Neural cell (in vitro differentiated cells): Measurements from ENCODE around the gene CCL28.

Source experiments
- POLR2AphosphoS5 ChIP-seq: IDR thresholded peaks from 2 replicates; pipeline ENCODE4 v1.6.1; 2012
- RAD21 ChIP-seq: fragments of 450-650 bp; conservative IDR thresholded peaks from 2 replicates; pipeline ENCODE4 v1.6.1; 2014; ENCODE audit warnings: antibody characterized with exemption, mild to moderate bottlenecking, moderate library complexity
- TF ChIP-seq, protein P1 (sequence below): fragments of 450-650 bp; IDR thresholded peaks from 2 replicates; pipeline ENCODE4 v1.5.1; 2014; ENCODE audit warnings: antibody characterized with exemption, mild to moderate bottlenecking, moderate library complexity; ENCODE audit not compliant: poor library complexity, severe bottlenecking

DNA sequence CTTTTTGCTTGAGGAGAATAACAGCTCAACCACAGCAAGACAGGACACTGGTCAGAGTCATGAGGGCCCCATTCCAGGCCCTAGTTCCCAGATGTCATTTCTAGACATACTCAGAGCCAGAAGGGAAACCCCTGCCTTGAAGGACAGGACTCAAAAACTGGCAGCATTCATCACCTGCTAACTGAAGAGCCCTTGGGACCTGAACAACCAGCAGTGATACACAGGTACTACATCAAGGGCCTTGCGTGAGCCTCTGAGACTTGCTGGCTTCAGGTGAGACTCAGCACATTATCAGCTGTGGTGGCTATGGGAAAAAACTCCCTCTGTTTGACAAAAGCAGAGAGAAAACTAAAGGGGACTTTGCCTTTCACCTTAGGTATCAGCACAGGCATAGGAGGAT, 48.9 kb upstream of the CCL28 start:
- TF ChIP-seq RAD21, result no peak
- TF ChIP-seq, protein P1, sequence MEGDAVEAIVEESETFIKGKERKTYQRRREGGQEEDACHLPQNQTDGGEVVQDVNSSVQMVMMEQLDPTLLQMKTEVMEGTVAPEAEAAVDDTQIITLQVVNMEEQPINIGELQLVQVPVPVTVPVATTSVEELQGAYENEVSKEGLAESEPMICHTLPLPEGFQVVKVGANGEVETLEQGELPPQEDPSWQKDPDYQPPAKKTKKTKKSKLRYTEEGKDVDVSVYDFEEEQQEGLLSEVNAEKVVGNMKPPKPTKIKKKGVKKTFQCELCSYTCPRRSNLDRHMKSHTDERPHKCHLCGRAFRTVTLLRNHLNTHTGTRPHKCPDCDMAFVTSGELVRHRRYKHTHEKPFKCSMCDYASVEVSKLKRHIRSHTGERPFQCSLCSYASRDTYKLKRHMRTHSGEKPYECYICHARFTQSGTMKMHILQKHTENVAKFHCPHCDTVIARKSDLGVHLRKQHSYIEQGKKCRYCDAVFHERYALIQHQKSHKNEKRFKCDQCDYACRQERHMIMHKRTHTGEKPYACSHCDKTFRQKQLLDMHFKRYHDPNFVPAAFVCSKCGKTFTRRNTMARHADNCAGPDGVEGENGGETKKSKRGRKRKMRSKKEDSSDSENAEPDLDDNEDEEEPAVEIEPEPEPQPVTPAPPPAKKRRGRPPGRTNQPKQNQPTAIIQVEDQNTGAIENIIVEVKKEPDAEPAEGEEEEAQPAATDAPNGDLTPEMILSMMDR, result no peak
- TF ChIP-seq POLR2AphosphoS5, result no peak
